GM19240 (cell line): ENCODE results near the gene ALDH3A2.

Experiments
- DNase-seq: peaks from one replicate; pipeline ENCODE4 v3.0.0; 2011; ENCODE audit warnings: low spot score; ENCODE audit not compliant: insufficient read length

Gene ALDH3A2

DNA sequence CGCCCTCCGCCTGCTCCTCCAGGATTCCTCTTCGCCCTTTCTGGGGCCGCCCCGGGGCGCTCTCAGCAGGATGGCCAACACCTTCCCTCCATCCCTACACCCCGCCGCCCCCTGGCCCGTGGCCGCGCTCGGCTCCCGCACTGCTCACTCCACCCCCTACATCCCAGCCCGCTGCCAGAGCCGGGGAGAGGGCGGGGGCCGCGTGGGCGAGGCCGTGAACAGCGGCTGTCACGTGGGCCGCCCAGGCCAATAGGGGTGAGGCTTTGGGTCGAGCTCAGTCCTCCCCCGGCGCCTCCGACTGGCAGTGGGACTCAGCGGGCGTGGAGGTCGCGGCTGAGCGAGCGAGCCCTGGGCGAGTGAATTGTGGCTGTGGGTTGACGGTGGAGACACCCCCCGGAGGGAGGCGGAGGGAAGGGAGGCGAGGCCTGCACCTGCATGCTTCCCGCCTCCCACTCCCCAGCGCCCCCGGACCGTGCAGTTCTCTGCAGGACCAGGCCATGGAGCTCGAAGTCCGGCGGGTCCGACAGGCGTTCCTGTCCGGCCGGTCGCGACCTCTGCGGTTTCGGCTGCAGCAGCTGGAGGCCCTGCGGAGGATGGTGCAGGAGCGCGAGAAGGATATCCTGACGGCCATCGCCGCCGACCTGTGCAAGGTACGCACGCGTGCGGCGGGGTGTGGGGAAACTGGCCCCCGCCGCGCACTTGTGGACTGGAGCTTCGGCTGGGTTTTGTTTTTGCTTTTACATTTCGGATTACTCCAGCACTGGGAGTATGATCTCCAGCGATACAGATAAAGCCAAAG, at the start of gene ALDH3A2:
ALDH3A2 (plus strand) TSS at position 277 of the 799 bp plus-strand sequence; CDS start at position 498, 221 bp downstream.
- peak; percentile 95 for DNase-seq

DNA sequence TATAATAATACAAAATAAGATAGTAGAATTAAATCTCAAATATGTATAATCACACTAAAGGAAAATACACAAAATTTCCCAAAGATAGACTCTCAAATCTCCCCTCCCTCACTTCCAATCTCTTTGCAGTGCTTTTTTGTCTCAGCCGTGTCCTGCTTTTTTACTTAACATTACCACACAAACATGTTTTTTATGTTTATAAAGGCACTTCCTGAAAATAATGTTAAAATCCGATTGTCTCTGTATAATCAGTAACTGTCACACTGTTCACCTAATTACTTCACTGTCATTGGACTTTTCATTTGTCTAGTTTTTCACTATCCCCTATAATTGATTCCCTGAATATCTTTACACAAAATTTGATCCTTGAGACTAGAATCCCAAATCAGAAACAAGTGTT, 38.2 kb upstream of the ALDH3A2 start:
- DNase-seq, result no peak

DNA sequence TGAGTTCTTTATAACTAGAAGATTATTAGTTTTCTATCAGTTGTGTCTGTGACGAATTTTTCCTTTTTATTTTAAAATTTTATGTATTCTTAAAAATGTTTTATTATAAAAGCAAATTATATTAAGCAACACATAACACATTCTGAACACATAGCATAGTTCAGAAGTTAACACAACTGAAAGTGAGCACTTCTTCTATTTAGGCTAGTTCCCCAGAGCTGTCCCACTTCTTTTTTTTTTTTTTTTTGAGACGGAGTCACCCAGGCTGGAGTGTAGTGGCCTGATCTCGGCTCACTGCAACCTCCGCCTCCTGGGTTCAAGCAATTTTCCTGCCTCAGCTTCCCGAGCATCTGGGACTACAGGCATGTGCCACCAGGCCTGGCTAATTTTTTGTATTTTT, 37.7 kb upstream of the ALDH3A2 start:
- DNase-seq, result no peak

DNA sequence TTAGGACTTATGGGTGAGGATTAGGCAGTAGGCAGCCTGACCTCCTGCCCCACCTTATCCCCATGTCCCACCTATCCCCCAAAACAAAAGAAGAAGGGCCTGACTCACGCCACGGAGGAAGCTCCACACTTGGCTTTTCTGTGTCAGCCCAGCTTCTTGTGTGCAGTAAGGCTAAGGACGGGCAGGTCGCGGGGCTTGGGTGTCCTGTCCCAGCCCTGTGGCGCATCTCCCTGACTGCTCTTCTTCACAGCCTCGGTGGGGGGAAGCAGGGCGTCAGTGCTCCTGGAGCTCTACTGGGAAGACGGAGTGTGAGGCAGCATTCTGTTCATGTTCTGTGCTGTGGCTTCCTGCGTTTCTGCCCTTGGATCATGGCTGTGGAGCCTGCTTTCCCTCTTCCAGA, 34.6 kb upstream of the ALDH3A2 start:
- DNase-seq, result no peak

DNA sequence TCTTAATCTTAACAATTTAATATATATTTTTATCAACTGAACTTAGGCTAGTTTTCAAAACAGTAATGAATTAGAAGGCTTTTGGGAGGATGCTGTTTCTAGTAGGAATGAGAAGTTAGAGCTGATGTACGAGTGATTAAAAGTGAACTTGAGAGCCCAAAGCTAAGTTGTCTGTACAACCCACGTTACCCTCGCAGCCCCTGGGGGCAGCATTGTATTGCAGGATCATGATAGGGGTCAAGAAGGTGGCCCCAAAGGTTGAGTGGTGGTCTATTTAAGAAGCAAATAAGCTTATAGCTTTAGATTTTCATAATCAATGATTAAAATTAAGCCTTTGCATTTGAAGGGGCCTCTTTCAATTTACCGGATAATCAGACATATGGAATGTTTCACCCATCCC, 33.7 kb upstream of the ALDH3A2 start:
- no peak for DNase-seq

DNA sequence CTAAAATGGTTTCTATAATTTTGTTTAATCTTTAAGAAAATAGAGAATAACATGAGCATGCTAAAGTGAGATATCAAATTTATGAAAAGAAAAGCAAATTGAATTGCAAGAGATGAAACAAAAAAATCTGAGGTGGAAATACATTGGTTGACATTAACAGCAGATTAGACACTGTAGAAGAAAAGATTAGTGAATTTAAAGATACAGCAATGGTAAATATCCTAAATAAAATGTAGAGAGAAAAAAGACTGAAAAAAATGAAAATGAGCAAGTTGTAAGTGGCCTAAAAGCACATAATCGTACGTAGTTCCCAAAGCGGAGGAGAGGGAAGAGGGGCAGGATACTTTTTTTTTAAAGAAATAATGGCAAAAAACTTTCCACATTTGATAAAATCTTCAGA, 30.5 kb upstream of the ALDH3A2 start:
- no peak for DNase-seq

DNA sequence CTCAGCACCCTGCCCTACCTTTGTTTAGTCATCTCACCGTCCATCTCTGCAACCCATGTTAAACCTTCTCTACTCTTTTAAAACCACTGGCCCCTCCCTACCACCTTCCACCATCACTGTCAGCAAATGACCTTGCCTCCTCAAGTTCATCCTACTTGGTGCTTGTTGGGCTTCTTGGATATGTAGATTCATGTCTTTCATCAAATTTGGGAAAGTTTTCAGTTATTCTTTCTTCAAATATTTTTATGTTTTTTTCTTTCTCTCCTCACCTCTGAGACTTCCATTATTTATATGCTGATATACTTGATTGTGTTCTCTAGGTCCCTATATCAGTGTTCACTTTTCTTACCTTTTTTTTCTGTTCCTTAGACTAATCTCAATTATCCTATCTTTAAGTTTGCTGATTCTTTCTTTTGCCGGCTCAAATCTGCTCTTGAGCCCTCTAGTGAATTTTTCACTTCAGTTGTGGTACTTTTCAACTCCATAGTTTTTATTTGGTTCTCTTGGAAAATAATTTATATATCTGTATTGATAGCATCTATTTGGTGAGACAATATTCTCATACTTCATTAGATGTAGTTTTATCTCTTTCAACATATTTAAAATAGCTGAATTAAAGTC, 28.7 kb upstream of the ALDH3A2 start:
- DNase-seq, result no peak

DNA sequence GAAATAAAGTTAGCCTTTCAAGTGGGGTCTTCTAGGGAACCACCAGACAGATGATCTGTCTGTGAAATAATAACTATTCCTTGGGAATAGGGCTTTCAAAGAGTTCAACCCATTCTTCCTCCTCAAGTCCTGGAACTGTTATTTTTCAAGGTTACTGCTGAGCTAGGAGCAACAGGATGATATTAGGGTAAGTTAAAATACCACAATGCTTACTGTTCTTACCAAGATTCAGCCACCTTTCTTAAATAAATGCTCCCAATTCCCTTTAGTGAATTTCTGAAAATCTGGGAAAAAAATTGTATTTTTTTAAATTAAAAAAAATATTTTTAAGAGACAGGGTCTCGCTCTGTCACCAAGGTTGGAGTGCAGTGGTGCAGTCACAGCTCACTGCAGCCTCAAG, 26.9 kb upstream of the ALDH3A2 start:
- DNase-seq, result no peak

DNA sequence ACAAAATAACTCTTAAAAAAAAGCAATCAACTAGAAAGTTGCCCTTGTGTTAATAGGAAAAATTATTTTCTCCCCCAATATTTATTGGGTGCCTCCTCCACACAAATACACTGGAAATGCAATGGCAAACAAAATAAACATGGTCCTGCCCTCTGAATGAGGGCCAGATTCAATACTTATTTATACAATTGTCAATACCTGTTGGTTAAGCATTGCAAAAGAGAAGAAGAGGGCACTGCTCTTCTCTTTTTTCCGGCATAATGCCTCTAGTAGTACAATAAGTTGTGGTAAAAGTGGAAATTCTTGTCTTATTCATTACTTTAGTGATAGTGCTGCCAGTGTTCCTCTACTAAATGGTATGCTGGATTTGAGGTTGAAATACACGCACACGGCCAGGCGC, 22.5 kb upstream of the ALDH3A2 start:
- DNase-seq, result no peak

DNA sequence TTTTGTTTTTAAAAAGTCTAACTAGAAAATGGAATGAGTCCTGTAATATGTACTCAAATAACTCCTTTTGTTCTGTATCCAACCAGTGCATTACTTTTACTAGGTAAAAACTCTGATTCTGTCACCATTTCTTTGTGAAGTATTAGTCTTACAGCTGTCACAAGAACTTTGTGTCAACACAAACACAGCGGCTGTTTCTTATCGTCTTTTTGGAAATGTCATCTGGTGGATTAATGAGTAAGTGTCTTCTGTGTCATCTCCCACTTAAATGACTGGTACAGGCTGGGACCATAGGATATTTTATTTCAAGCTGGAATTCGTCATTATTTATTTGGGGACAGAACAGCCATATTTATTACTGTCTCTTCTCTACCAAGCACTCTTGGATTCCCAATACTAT, 19.1 kb upstream of the ALDH3A2 start:
- DNase-seq, result no peak

DNA sequence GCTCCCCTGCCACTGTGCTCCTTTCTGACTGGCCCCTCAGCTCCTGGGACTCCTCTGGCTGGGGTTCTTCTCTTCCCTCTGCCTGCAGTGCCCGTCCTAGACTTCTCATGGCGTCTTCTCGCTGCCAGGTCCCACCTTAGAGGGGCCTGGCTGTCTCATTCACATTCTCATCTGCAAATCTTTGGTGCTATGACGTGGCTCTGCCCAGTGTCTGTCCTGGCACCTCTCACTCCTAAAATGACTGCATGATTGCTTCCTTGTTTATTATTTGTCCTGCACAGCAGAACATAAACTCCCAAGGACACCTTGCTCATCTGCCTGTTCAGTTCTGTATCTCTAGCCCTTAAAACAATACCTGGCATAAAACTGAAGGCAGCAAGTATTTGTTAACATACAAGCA, 18.5 kb upstream of the ALDH3A2 start:
- no peak for DNase-seq

DNA sequence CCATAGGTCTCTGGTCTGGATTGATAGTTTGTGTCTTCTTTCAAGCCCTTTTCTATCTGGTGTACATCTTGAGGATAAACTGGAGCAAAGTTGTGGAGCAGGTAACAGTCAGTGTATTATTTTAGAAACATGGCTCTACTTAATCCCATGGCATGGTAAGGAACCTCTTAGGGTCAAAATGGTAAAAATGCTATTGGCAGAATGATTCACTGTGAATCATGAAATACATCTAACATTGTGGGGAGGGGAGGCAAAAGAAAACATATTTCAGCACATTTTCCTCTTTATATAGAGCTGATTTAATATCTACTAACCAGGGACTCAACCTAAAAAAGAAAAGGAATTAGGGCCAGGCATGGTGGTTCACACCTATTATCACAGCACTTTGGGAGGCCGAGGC, 17.9 kb upstream of the ALDH3A2 start:
- DNase-seq, result no peak

DNA sequence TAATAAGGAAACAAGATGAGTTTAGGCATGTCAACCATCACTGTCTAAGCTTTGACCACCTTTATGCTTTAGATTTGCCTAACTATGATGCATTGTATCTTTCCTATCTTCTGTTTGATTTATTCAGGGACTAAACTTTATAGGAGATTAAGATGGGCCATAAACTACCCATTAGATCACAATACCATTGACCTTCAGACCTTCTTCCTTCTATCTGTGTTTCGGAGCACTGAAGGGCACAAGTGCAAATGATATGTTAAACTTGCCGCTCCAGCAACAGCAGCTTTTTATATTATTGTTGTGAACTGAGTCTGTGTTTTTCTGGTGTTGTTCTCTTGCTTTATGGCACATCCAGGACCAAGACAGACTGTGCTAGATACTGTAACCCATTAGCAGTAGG, 16.6 kb upstream of the ALDH3A2 start:
- no peak for DNase-seq

DNA sequence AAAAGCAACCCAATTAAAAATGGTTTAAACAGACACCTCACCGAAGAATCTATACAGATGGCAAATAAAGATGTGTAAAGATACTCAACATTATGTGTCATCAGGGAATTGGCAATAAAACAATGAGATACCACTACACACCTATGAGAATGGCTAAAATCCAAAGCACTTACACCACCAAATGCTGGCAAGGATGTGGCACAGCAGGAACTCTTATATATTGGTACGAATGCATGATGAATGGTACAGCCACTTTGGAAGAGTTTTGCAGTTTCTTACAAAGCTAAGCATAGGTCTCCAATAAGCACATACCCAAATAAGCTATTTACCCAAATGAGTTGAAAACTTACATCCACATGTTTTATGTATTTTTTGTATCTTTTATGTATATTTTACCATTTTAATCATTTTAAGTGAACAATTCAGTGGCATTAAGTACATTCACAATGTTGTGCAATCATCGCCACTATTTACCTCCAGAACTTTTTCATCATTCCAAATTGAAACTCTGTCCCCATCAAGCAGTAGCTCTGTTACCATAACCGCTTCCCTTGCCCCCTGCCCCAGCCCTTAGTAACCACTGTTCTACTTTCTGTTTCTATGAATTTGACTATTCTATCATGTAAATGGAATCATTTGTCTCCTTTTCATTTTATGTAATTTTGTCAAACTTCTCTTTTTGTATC, 6.7 kb upstream of the ALDH3A2 start:
- DNase-seq, result no peak

DNA sequence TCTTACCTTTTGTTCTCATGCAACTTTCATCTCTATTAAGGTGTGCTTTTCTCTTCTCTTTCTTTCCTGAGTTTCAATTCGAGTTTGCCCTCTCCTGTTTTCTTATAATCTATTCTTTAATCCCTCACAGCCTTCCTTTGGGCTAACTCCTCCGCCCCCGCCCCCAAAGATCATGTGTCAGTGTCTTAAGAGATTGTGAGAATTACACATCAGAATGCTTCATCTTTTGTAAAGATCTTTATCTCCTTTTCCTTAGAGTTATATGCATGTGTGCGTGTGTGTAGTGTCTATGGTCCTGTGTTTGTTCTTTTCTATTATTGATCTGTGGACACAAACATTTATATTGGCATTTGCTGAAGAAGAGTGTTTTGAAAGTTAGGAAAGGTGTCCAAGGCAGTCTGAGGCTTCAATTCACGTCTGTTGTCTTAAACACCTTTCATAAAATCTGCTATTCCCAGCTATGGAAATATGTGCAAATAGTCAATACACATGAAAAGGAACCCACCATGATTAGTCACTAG, 6.1 kb upstream of the ALDH3A2 start:
- no peak for DNase-seq

DNA sequence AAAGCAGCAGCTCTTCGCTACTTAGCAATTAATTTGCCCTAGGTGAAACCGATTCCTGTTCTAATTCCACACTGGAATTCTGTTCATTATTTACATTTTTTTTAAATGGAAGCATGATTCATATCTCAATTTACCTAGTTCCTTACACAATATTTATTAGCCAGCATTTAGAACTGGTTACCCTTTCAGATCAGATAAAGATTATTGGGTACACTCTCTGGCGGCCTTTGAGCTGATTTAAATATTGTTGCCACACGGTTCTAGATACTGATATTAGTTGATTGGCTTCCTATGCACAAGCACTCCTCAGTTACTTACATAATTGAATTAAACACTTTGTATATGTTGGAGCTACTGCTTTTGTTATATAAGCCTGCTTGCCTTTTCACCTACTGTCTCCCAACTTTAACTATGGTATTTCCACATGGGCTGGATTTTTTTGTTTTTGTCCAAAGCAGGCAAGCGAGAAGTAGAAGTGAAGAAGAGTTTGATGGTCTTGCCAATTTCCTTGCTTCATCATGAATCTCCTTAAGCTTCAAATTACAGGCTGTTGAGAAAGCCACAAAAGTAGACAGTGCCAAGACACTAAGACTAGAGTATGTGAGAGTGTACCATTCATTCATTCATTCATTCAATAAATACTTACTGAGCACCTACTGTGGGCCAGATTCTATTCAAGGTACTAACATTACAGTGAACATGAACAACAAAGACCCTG, 3.9 kb upstream of the ALDH3A2 start:
- no peak for DNase-seq

DNA sequence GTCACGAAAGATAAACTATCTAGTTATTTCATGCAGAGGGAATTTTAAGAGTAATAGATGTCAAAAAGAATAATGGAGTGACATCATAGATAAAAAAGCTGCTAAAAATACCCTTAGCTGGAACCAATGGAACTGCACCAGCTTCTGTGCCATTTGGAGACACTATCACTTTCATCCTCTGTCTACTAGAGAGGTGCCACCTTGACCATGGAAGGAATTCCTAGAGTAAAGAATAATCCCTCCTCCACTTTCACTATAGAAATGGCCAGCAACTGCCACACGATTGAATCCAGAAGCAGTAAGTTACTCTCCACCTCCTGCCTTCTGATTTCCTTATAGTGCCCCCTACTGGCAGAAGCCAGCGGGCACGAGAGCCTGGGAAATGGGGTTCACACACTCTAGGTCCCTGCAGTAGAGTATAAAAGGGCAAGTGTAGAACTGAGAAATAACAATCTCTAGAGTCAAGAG, 2.8 kb upstream of the ALDH3A2 start:
- DNase-seq, result no peak

DNA sequence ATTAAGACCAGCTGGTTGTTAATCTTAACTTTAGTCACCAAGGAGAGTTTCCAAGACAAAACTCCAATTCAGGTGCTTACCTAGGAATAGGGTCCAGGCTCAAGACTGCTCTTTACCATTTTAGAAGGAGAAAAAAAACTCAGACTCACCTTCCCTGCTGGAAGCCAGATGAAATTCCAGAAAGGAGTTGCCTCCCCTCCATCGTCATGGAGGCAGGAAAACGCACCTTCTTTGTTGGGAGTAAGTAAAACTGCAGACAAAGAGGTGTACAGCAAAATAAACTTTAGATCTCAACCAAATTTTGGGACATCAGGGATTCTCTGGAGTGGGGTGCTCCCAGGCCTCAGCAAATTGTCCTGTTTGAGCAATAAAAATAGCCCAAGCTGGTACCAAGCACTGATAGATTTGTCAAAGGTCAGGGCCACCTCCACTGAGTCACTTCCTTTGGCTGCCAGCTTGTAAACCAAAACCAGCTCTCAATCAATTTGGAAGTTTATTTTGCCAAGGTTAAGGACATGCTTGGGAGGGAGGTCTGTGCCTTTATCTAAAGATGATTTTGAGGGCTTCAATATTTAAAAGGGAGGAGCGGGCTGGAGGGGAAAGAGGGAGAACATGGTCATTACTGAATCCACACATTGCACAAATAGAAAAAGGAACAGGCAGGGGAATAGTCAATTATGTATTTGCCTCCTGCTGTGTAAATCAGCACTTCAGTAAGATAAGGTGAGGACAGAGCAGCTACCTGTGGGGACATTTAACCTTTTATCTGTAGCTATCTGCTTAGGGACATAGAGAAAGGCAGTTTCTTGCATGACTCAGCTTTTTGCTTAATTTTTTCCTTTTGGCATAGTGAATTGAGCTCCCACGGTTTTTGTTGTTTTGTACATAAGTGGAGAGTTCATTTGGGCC, 1.5 kb upstream of the ALDH3A2 start:
- no peak for DNase-seq

DNA sequence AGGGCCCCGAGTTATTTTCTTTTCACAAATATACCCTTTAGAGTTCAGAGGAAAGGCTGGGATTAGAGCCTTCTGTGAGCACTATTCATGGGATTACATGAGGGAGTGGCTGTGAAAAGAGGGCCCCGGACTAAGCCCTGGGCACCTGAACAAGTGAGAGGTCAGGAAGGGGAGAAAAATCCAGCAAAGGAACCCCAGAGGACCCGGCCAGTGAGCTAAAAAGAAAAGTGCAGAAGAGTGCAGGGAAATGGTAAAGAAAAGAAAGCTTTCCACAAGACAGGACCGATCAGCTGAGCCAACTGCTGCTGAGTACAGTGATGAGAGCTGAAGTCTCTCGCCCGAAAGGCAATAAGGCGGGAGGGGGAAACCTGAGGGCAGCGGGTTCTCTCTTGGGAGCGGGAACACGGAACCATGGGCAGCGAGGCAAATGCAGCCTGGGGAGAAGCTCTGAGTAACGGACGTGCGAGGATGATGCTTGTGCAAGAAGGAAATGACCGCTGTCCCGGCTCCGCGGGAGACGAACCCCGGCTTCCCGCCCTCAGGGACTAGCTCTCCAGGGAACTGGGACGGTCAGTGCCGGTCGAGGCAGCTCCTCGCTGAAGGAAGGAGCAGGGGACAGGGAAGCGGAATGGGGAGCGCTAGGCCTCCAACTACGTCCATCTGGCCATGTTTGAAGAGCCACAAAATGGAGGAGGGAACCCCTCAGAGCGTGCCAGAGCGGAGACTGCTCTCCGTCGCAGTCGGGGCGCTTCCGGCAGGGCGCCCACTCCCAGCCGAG, 665 bp upstream of the ALDH3A2 start:
- no peak for DNase-seq

DNA sequence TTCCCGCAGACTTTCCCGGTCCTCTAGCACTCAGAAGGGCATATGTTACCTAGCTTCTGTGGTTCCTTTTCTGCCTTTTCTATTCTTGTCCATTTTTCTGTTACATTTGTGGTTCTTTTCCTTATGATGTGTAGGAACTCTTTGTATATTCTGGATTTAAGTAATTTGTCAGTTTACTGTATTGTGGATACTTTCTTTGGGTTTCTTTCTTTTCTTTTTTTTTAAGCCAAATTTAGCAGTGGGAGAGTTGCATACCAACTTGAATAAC, 657 bp downstream of the ALDH3A2 start:
- DNase-seq, result no peak
